GM12878 (cell line): ENCODE data around the gene PLIN3. TPM values are rescaled to one million over a fixed set of nuclear protein-coding genes. Genes with fewer than 3 reads are reported as not detected.

Source experiments
- CHD2 ChIP-seq: IDR thresholded peaks from 2 replicates; pipeline ENCODE4 v1.6.1; 2011; ENCODE audit warnings: low read depth, low read length, improper control_type of control experiment, borderline replicate concordance
- EZH2 ChIP-seq: IDR thresholded peaks from 2 replicates; pipeline ENCODE4 v1.6.1; 2012; ENCODE audit warnings: low read depth, mild to moderate bottlenecking, control low read depth, inconsistent platforms, low read length, borderline replicate concordance; ENCODE audit not compliant: control insufficient read depth
- HCFC1 ChIP-seq: fragments of 150-350 bp; IDR thresholded peaks from 2 replicates; pipeline ENCODE4 v1.6.1; 2014; ENCODE audit warnings: low read length
- JUNB ChIP-seq: IDR thresholded peaks from 2 replicates; pipeline ENCODE4 v1.6.1; 2016; ENCODE audit warnings: antibody characterized with exemption, mild to moderate bottlenecking
- NR2F1 ChIP-seq: fragments of 450-650 bp; conservative IDR thresholded peaks from 2 replicates; pipeline ENCODE4 v1.6.1; 2017; ENCODE audit warnings: mild to moderate bottlenecking
- PML ChIP-seq: IDR thresholded peaks from 2 replicates; pipeline ENCODE4 v1.6.1; 2012; ENCODE audit warnings: low read length, inconsistent platforms
- RB1 ChIP-seq: fragments of 450-650 bp; formaldehyde crosslinking; IDR thresholded peaks from 2 replicates; pipeline ENCODE4 v1.6.1; 2017; ENCODE audit warnings: mild to moderate bottlenecking, borderline replicate concordance
- REST ChIP-seq: IDR thresholded peaks from 2 replicates; pipeline ENCODE4 v1.6.1; 2012; ENCODE audit warnings: mild to moderate bottlenecking, low read depth, low read length
- SP1 ChIP-seq: IDR thresholded peaks from one replicate; pipeline ENCODE4 v1.6.1; 2011; ENCODE audit warnings: low read depth, low read length
- STAT1 ChIP-seq: fragments of 450-650 bp; conservative IDR thresholded peaks from 2 replicates; pipeline ENCODE4 v1.6.1; 2014; ENCODE audit warnings: antibody characterized with exemption, mild to moderate bottlenecking
- STAT3 ChIP-seq: IDR thresholded peaks from 2 replicates; pipeline ENCODE4 v1.6.1; 2011; ENCODE audit warnings: low read depth, low read length, improper control_type of control experiment
- SUPT20H ChIP-seq: IDR thresholded peaks from 2 replicates; pipeline ENCODE4 v1.6.1; 2011; ENCODE audit warnings: low read depth, mild to moderate bottlenecking, low read length, moderate library complexity, borderline replicate concordance; ENCODE audit not compliant: control insufficient read depth
- polyA plus RNA-seq, 11 experiments: library from polyadenylated mRNA; depleted of rRNA in 4 of 11; unstranded in 6 of 11; stranded (reverse) in 5 of 11; fragments of >200 nt; fragmentation: Nextera tagmentation in 4 of 11; fragmentation: Illumina TruSeq in 1 of 11; extraction: Ambion mirVana in 4 of 11; extraction: Trizol in 1 of 11; gene quantifications; 1 replicate in 1 of 11; 2 replicates in 10 of 11; pipeline versions ENCODE4 v1.2.1 to v1.2.3, GENCODE V29; 2011 to 2016; ENCODE audit warnings: inconsistent platforms in 2 of 11, missing spikeins in 2 of 11, low read depth in 1 of 11
- total RNA-seq, 4 experiments: library from RNA; depleted of rRNA in 3 of 4; stranded (reverse); fragments of >200 nt in 3 of 4; fragmentation: Illumina TruSeq in 1 of 4; extraction: Trizol in 1 of 4; gene quantifications; 2 replicates each; pipeline versions ENCODE4 v1.2.1 to v1.2.3, GENCODE V29; 2013 to 2021
- TF ChIP-seq, protein P1 (sequence below): fragments of 450-650 bp; IDR thresholded peaks from 2 replicates; pipeline ENCODE4 v1.6.1; 2017; ENCODE audit warnings: mild to moderate bottlenecking
- TF ChIP-seq, protein P2 (sequence below): IDR thresholded peaks from 2 replicates; pipeline ENCODE4 v1.6.1; 2012; ENCODE audit warnings: low read depth, low read length, improper control_type of control experiment
- TF ChIP-seq, protein P3 (sequence below): fragments of 150-350 bp; IDR thresholded peaks from 2 replicates; pipeline ENCODE4 v1.6.1; 2016; ENCODE audit warnings: low read depth, low read length
- TF ChIP-seq, protein P4 (sequence below): fragments of 450-650 bp; IDR thresholded peaks from 2 replicates; pipeline ENCODE4 v1.6.1; 2016; ENCODE audit warnings: mild to moderate bottlenecking

PLIN3 gene
- total and polyA plus RNA-seq, 10 of the 15 experiments (the other 5 are each of a cell fraction or from before 2014, with no cell fraction given), result 7.7 to 71.4 (median 66.8) TPM

DNA sequence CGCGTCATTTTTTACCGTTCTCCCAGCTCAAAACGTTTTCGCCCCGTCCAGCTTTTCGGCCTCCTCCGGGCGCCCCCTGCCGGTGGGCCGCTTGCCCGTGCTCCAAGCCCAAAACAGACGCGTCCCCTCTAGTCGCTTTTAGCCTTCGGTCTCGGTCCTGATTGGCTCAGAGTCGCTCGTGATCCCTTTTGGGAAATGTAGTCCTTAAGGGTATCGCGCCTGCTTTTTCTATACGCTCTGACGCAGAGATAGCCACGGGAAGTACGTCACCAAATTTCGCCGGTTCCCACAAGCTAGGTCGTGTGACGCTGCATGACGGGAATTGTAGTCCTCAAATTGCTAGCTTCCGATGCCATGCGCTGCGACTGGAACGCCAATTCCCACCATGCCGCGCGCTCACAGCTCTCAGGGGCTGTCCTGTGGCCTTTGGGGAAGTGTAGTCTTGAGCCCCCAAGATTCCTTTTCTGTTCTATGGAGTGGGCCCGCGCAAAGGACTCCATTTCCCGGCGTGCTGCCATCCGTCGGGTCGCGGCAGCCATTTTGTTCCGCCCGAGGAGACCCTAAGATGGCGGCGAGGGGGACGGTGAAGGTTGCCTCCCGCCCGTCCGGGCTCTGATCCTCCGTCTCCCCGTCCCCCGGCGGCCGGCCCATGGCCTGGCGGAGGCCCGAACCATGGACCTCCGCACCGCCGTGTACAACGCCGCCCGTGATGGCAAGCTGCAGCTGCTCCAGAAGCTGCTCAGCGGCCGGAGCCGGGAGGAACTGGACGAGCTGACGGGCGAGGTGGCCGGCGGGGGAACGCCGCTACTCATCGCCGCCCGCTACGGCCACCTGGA is 76.1 kb downstream of the PLIN3 start, which contains the start of gene FEM1A (continued):
- TF ChIP-seq, protein P1, sequence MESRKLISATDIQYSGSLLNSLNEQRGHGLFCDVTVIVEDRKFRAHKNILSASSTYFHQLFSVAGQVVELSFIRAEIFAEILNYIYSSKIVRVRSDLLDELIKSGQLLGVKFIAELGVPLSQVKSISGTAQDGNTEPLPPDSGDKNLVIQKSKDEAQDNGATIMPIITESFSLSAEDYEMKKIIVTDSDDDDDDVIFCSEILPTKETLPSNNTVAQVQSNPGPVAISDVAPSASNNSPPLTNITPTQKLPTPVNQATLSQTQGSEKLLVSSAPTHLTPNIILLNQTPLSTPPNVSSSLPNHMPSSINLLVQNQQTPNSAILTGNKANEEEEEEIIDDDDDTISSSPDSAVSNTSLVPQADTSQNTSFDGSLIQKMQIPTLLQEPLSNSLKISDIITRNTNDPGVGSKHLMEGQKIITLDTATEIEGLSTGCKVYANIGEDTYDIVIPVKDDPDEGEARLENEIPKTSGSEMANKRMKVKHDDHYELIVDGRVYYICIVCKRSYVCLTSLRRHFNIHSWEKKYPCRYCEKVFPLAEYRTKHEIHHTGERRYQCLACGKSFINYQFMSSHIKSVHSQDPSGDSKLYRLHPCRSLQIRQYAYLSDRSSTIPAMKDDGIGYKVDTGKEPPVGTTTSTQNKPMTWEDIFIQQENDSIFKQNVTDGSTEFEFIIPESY, result no peak
- TF ChIP-seq HCFC1, result peak; percentile 99
- TF ChIP-seq, protein P2, sequence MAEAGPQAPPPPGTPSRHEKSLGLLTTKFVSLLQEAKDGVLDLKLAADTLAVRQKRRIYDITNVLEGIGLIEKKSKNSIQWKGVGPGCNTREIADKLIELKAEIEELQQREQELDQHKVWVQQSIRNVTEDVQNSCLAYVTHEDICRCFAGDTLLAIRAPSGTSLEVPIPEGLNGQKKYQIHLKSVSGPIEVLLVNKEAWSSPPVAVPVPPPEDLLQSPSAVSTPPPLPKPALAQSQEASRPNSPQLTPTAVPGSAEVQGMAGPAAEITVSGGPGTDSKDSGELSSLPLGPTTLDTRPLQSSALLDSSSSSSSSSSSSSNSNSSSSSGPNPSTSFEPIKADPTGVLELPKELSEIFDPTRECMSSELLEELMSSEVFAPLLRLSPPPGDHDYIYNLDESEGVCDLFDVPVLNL, result 0 out of 2 replicates have a peak, but pooled peaks have one; percentile 2
- no peak for TF ChIP-seq SP1
- no peak for TF ChIP-seq REST
- TF ChIP-seq STAT3, result no peak
- TF ChIP-seq EZH2, result no peak
- peak; percentile 92 for TF ChIP-seq CHD2
- TF ChIP-seq NR2F1, result peak; percentile 68
- TF ChIP-seq RB1, result peak; percentile 57; the same call in 1 of the 2 replicates
- TF ChIP-seq STAT1, result peak; percentile 49
- TF ChIP-seq, protein P3, sequence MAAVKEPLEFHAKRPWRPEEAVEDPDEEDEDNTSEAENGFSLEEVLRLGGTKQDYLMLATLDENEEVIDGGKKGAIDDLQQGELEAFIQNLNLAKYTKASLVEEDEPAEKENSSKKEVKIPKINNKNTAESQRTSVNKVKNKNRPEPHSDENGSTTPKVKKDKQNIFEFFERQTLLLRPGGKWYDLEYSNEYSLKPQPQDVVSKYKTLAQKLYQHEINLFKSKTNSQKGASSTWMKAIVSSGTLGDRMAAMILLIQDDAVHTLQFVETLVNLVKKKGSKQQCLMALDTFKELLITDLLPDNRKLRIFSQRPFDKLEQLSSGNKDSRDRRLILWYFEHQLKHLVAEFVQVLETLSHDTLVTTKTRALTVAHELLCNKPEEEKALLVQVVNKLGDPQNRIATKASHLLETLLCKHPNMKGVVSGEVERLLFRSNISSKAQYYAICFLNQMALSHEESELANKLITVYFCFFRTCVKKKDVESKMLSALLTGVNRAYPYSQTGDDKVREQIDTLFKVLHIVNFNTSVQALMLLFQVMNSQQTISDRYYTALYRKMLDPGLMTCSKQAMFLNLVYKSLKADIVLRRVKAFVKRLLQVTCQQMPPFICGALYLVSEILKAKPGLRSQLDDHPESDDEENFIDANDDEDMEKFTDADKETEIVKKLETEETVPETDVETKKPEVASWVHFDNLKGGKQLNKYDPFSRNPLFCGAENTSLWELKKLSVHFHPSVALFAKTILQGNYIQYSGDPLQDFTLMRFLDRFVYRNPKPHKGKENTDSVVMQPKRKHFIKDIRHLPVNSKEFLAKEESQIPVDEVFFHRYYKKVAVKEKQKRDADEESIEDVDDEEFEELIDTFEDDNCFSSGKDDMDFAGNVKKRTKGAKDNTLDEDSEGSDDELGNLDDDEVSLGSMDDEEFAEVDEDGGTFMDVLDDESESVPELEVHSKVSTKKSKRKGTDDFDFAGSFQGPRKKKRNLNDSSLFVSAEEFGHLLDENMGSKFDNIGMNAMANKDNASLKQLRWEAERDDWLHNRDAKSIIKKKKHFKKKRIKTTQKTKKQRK, result no peak
- TF ChIP-seq, protein P4, sequence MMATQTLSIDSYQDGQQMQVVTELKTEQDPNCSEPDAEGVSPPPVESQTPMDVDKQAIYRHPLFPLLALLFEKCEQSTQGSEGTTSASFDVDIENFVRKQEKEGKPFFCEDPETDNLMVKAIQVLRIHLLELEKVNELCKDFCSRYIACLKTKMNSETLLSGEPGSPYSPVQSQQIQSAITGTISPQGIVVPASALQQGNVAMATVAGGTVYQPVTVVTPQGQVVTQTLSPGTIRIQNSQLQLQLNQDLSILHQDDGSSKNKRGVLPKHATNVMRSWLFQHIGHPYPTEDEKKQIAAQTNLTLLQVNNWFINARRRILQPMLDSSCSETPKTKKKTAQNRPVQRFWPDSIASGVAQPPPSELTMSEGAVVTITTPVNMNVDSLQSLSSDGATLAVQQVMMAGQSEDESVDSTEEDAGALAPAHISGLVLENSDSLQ, result peak; percentile 85
- no peak for TF ChIP-seq JUNB
- TF ChIP-seq PML, result no peak
- TF ChIP-seq SUPT20H, result no peak
